Caki2 (cell line): Measurements from ENCODE around the gene SCP2D1. TPM values are rescaled to one million over a fixed set of nuclear protein-coding genes. Genes with fewer than 3 reads are reported as not detected.

Experiments
- DNase-seq: peaks from one replicate; pipeline ENCODE4 v3.0.0-alpha.2; 2015; ENCODE audit warnings: low read depth
- in situ Hi-C: cut with HindIII; loops from 2 replicates; pipeline ENCODE4 v1.10.0; 2016; ENCODE audit warnings: low sequenced_read_pairs, low pct_unique_long_range_greater_than_20kb, mixed read lengths
- total RNA-seq: library from RNA; depleted of rRNA; stranded (reverse); fragments of >200 nt; shearing (Covaris generic); gene quantifications from 2 replicates; pipeline ENCODE4 v1.2.3, GENCODE V29; 2014; ENCODE audit warnings: low replicate concordance; rRNA removed

The SCP2D1 gene
- total RNA-seq, 1 experiment from 2014 or later = not detected

GRCh38 chr20:18853946-18854646 lies 40.5 kb downstream of the SCP2D1 start:
- in situ Hi-C loops = no loop called here
- DNase-seq = no peak

GRCh38 chr20:18855882-18856281 lies 42.3 kb downstream of the SCP2D1 start:
- no peak for DNase-seq
- in situ Hi-C loops = no loop called here

- in situ Hi-C loops = no loop called here
- no peak for DNase-seq
Observed at GRCh38 chr20:18856873-18857272, 43.3 kb downstream of the SCP2D1 start.

GRCh38 chr20:18857640-18858039 lies 44.1 kb downstream of the SCP2D1 start:
- in situ Hi-C loops = no loop called here
- DNase-seq = peak; percentile 56

- in situ Hi-C loops = no loop called here
- DNase-seq = peak; percentile 14
Observed at GRCh38 chr20:18858816-18859215, 45.2 kb downstream of the SCP2D1 start.

Other genes starting within 250 kb of the SCP2D1 start
- 145 and 161 TPM in 2 replicates for gene SMIM26, start 246.4 kb upstream of the SCP2D1 start, total RNA-seq
- gene DTD1, start 225.7 kb upstream of the SCP2D1 start, total RNA-seq = 208 and 236 TPM in 2 replicates